Activated CD8-positive, alpha-beta T cell treated with anti-CD3 and anti-CD28 coated beads for 36 hours (primary cell): ENCODE data around the gene NAPB. TPM values are rescaled to one million over a fixed set of nuclear protein-coding genes. Genes with fewer than 3 reads are reported as not detected.

ENCODE experiments used
- ATAC-seq: fragments of 200-7000 bp; cut with Tn5 transposase; one replicate; pipeline ENCODE4 v1.10.0; 2021; ENCODE audit warnings: mild to moderate bottlenecking, moderate library complexity
- CTCF ChIA-PET: fragments of 350-600 bp; sonication (Branson Sonifier 250); formaldehyde crosslinking; loops from one replicate; lab custom pipeline; 2021; ENCODE audit warnings: antibody characterized with exemption; lab: Charles Lee
- POLR2A ChIA-PET: fragments of 350-600 bp; sonication (Branson Sonifier 250); formaldehyde crosslinking; loops from one replicate; lab custom pipeline; 2021; ENCODE audit warnings: antibody characterized with exemption; lab: Charles Lee
- DNase-seq: peaks from one replicate; pipeline ENCODE4 v3.0.0-alpha.2; 2020
- H3K27ac Mint-ChIP-seq: one replicate; pipeline ENCODE4 v1.8.0; 2021; ENCODE audit warnings: mild to moderate bottlenecking, mixed read lengths
- H3K27me3 Mint-ChIP-seq: one replicate; pipeline ENCODE4 v1.8.0; 2021; ENCODE audit warnings: mixed read lengths
- H3K36me3 Mint-ChIP-seq: one replicate; pipeline ENCODE4 v1.8.0; 2021; ENCODE audit warnings: low read depth, mixed read lengths
- H3K4me1 Mint-ChIP-seq: one replicate; pipeline ENCODE4 v1.8.0; 2021; ENCODE audit warnings: low read depth, mixed read lengths
- H3K4me3 Mint-ChIP-seq: one replicate; pipeline ENCODE4 v1.8.0; 2021; ENCODE audit warnings: mild to moderate bottlenecking, moderate library complexity, mixed read lengths
- H3K9me3 Mint-ChIP-seq: one replicate; pipeline ENCODE4 v1.8.0; 2021; ENCODE audit warnings: mixed read lengths
- CTCF ChIP-seq: fragments of 200-600 bp; IDR thresholded peaks from one replicate; pipeline ENCODE4 v1.8.0; 2022; ENCODE audit warnings: antibody characterized with exemption, mild to moderate bottlenecking
- intact Hi-C: fragments of 100-400 bp; cut with micrococcal nuclease; formaldehyde crosslinking; loops from one replicate; pipeline ENCODE4 v1.10.0; 2022
- total RNA-seq, 2 experiments: library from RNA; stranded (reverse); gene quantifications; one replicate each; pipeline ENCODE4 v1.2.3, GENCODE V29; 2021

NAPB gene
- total RNA-seq, 2 experiments from 2014 or later, result 14.3 to 16.8 TPM

GRCh38 chr20:23374441-23374840, 46.8 kb downstream of the NAPB start:
- CTCF ChIA-PET, result interaction anchor here (0.9 kb wide), 1 partner anchor 31 kb away, joined by 3 read pairs; no protein-coding TSS in a partner anchor
- no peaks in the 10 kb centered on the region for H3K9me3 Mint-ChIP-seq
- POLR2A ChIA-PET, result interaction anchor here (1.0 to 2.0 kb wide), 2 partner anchors 24 to 46 kb away, joined by 3 to 6 read pairs; partner anchors contain the start of gene NXT1
- ATAC-seq (no peak), DNase-seq (no peak)
- no peak overlapping the region for H3K27ac Mint-ChIP-seq
- H3K27me3 Mint-ChIP-seq, result no peaks in the 10 kb centered on the region
- intact Hi-C loops, result no loop called here
- peaks cover 3% of the 10 kb centered on the region for H3K4me1 Mint-ChIP-seq
- H3K36me3 Mint-ChIP-seq, result peaks cover 53% of the 10 kb centered on the region
- no peak overlapping the region for H3K4me3 Mint-ChIP-seq
- TF ChIP-seq CTCF, result no peak

GRCh38 chr20:23371496-23371895, 49.8 kb downstream of the NAPB start:
- H3K36me3 Mint-ChIP-seq, result peaks cover 60% of the 10 kb centered on the region
- ChIA-PET CTCF (no interaction called here), POLR2A (no interaction called here)
- no peak for ATAC-seq
- intact Hi-C loops, result no loop called here
- DNase-seq, result no peak
- no peaks in the 10 kb centered on the region for H3K27me3 Mint-ChIP-seq
- no peak overlapping the region for H3K4me3 Mint-ChIP-seq
- no peaks in the 10 kb centered on the region for H3K9me3 Mint-ChIP-seq
- no peak for TF ChIP-seq CTCF
- peaks cover 21% of the 10 kb centered on the region for H3K4me1 Mint-ChIP-seq
- peak overlapping the region; percentile 52 for H3K27ac Mint-ChIP-seq

- Mint-ChIP-seq H3K27me3 (no peaks in the 10 kb centered on the region), H3K27ac (peak overlapping the region; percentile 52), H3K36me3 (peaks cover 60% of the 10 kb centered on the region), H3K9me3 (no peaks in the 10 kb centered on the region), H3K4me3 (no peak overlapping the region), H3K4me1 (peaks cover 27% of the 10 kb centered on the region)
- DNase-seq (no peak), ATAC-seq (no peak)
- intact Hi-C loops, result no loop called here
- ChIA-PET POLR2A (no interaction called here), CTCF (no interaction called here)
- no peak for TF ChIP-seq CTCF
These were observed 50.4 kb downstream of the NAPB start for GRCh38 chr20:23370873-23371272.

GRCh38 chr20:23370274-23370673, 51.0 kb downstream of the NAPB start:
- CTCF ChIA-PET, result interaction anchor here (1.0 kb wide), 1 partner anchor 29 kb away, joined by 3 read pairs; no protein-coding TSS in a partner anchor
- no peak for TF ChIP-seq CTCF
- no peak for DNase-seq
- intact Hi-C loops, result no loop called here
- Mint-ChIP-seq H3K9me3 (no peaks in the 10 kb centered on the region), H3K4me1 (peaks cover 26% of the 10 kb centered on the region), H3K36me3 (peaks cover 55% of the 10 kb centered on the region), H3K27me3 (no peaks in the 10 kb centered on the region), H3K27ac (no peak overlapping the region), H3K4me3 (no peak overlapping the region)
- ATAC-seq, result no peak
- POLR2A ChIA-PET, result no interaction called here

- intact Hi-C loops, result loop anchor here (5.0 to 10.0 kb wide), 2 partner anchors 38 to 236 kb away; partner anchors contain the start of gene CST9
- peaks cover 36% of the 10 kb centered on the region for H3K4me1 Mint-ChIP-seq
- peak overlapping the region; percentile 57 for H3K27ac Mint-ChIP-seq
- no peak overlapping the region for H3K4me3 Mint-ChIP-seq
- ATAC-seq, result no peak
- ChIA-PET POLR2A (interaction anchor here (0.6 to 3.3 kb wide), 3 partner anchors 10 to 30 kb away, joined by 3 to 16 read pairs (median 3); no protein-coding TSS in a partner anchor), CTCF (no interaction called here)
- peaks cover 58% of the 10 kb centered on the region for H3K36me3 Mint-ChIP-seq
- TF ChIP-seq CTCF, result no peak
- no peaks in the 10 kb centered on the region for H3K27me3 Mint-ChIP-seq
- no peaks in the 10 kb centered on the region for H3K9me3 Mint-ChIP-seq
- DNase-seq, result no peak
These were observed 52.0 kb downstream of the NAPB start for GRCh38 chr20:23369072-23369823.
